Measurements from ENCODE around the gene SLC22A16. TPM values are rescaled to one million over a fixed set of nuclear protein-coding genes. Genes with fewer than 3 reads are reported as not detected.

The SLC22A16 gene
- total and polyA plus RNA-seq, 2 of the 13 experiments (the other 11 are each of a cell fraction or from before 2014, with no cell fraction given): 0.04 TPM; not detected in 1

DNA sequence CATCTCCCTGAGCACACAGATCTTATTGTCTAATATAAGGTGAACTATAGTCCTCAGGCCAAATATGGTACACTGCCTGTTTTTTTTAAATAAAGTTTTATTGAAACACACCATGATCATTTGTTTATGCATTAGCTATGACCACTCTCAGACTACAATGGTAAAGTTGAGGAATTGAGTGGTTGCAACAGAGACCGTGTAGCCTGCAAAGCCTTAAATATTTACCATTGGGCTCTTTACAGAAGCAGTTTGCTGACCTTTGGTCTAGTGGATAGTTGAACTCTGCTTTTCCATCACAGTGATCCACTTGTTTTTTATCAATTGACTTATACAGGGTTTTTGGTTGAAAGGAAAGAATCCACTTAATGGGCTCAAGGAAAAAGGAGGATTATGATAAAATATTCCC lies 91.0 kb downstream of the SLC22A16 start (continued):
- TF ChIP-seq KDM2A (CRISPR knock-in tag; IDR thresholded peaks at IDR 0.05; ENCODE audit: borderline replicate concordance, low read depth): no peak

DNA sequence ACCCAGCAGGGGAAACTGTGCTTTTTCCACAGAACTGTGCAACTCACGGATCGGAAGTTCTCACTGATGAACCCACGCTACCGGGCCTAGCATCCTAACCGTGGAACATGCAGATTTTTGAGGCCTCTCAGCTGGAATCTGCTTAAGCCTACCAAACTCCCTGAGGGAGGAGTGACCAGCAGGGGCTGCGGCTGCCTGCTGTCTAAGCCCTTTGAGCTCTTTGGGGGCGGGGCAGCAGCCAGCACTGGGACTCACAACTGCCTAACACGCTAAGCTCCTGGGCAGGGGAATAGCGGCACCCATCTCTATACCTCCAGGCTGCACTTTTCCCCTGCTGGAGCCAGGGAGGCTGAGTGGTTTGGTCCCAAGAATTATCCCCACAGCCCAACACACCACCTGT lies 97.9 kb downstream of the SLC22A16 start:
- Histone ChIP-seq H3K4me3 (replicated peaks in 1 of 3; ENCODE audit: insufficient read depth in 1 of 3, low read depth in 2 of 3, low read length in 3 of 3) (peak overlapping the region in 1 of 3 experiments; percentile 52; a peak in 1 of 6 replicates), H3K9me3 (ENCODE audit: low read length) (no peaks in the 10 kb centered on the region), H3K4me1 (ENCODE audit: insufficient read depth, low read length) (peaks cover 15% of the 10 kb centered on the region), H2AFZ (ENCODE audit: low read length) (no peak overlapping the region), H3K27me3 (ENCODE audit: control insufficient read depth in 1 of 2, insufficient read depth in 2 of 2, low read length in 2 of 2) (no peaks in the 10 kb centered on the region; a peak in 1 of 5 replicates), H3K9ac (ENCODE audit: insufficient read depth, low read depth, low read length) (no peak overlapping the region), H4K20me1 (ENCODE audit: insufficient read depth, low read length) (no peaks in the 10 kb centered on the region), H3K36me3 (replicated peaks in 1 of 2; ENCODE audit: control insufficient read depth in 1 of 2, insufficient read depth in 2 of 2, low read length in 2 of 2) (no peaks in the 10 kb centered on the region), H3K79me2 (ENCODE audit: insufficient read depth, low read length) (no peaks in the 10 kb centered on the region), H3K27ac (ENCODE audit: extremely low read length, insufficient read depth, low read length) (no peak overlapping the region), H3K4me2 (ENCODE audit: low read depth, low read length) (peak overlapping the region; percentile 74)
- no peak for FAIRE-seq
- peak; percentile 99 for ATAC-seq
- DNase-seq (ENCODE audit: low spot score): peak; percentile 66
- ChIA-PET POLR2A (no interaction called here), CTCF (ENCODE audit: low intra/inter-chr PET ratio, low total read pairs) (no interaction called here)
- intact Hi-C loops (cut with micrococcal nuclease; ENCODE audit: unreplicated experiment): no loop called here
- WGBS (ENCODE audit: low lambda C conversion rate): 7% methylated on average over 3 of the region's 9 CpGs
- in situ Hi-C loops (cut with HindIII; ENCODE audit: extremely low pct_ligation_motif_present, low pct_unique_long_range_greater_than_20kb): loop anchor here (25.0 kb wide), 1 partner anchor 841 kb away; no protein-coding TSS in a partner anchor
- no TSS peak for BruUV-seq (replicated peaks)
- no peak for TF ChIP-seq ZEB1 (IDR thresholded peaks at IDR 0.05; ENCODE audit: insufficient replicate concordance, low read depth)
- TF ChIP-seq, protein P1, sequence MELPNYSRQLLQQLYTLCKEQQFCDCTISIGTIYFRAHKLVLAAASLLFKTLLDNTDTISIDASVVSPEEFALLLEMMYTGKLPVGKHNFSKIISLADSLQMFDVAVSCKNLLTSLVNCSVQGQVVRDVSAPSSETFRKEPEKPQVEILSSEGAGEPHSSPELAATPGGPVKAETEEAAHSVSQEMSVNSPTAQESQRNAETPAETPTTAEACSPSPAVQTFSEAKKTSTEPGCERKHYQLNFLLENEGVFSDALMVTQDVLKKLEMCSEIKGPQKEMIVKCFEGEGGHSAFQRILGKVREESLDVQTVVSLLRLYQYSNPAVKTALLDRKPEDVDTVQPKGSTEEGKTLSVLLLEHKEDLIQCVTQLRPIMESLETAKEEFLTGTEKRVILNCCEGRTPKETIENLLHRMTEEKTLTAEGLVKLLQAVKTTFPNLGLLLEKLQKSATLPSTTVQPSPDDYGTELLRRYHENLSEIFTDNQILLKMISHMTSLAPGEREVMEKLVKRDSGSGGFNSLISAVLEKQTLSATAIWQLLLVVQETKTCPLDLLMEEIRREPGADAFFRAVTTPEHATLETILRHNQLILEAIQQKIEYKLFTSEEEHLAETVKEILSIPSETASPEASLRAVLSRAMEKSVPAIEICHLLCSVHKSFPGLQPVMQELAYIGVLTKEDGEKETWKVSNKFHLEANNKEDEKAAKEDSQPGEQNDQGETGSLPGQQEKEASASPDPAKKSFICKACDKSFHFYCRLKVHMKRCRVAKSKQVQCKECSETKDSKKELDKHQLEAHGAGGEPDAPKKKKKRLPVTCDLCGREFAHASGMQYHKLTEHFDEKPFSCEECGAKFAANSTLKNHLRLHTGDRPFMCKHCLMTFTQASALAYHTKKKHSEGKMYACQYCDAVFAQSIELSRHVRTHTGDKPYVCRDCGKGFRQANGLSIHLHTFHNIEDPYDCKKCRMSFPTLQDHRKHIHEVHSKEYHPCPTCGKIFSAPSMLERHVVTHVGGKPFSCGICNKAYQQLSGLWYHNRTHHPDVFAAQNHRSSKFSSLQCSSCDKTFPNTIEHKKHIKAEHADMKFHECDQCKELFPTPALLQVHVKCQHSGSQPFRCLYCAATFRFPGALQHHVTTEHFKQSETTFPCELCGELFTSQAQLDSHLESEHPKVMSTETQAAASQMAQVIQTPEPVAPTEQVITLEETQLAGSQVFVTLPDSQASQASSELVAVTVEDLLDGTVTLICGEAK (IDR thresholded peaks at IDR 0.05): no peak
- TF ChIP-seq, protein P1 (CRISPR knock-in tag; IDR thresholded peaks at IDR 0.05): peak; percentile 30; the same call in 1 of the 2 replicates
- TF ChIP-seq SMYD3 (CRISPR knock-in tag; IDR thresholded peaks at IDR 0.05): no peak
- 0 out of 2 replicates have a peak, but pooled peaks have one; percentile 32 for TF ChIP-seq FOXC1 (CRISPR knock-in tag; IDR thresholded peaks at IDR 0.05; ENCODE audit: borderline replicate concordance)
- no peak for TF ChIP-seq REPIN1 (CRISPR knock-in tag; IDR thresholded peaks at IDR 0.05; ENCODE audit: borderline replicate concordance, low read depth)
- TF ChIP-seq ZNF660 (CRISPR knock-in tag; IDR thresholded peaks at IDR 0.05; ENCODE audit: borderline replicate concordance, low read depth): no peak
- TF ChIP-seq, protein P2, sequence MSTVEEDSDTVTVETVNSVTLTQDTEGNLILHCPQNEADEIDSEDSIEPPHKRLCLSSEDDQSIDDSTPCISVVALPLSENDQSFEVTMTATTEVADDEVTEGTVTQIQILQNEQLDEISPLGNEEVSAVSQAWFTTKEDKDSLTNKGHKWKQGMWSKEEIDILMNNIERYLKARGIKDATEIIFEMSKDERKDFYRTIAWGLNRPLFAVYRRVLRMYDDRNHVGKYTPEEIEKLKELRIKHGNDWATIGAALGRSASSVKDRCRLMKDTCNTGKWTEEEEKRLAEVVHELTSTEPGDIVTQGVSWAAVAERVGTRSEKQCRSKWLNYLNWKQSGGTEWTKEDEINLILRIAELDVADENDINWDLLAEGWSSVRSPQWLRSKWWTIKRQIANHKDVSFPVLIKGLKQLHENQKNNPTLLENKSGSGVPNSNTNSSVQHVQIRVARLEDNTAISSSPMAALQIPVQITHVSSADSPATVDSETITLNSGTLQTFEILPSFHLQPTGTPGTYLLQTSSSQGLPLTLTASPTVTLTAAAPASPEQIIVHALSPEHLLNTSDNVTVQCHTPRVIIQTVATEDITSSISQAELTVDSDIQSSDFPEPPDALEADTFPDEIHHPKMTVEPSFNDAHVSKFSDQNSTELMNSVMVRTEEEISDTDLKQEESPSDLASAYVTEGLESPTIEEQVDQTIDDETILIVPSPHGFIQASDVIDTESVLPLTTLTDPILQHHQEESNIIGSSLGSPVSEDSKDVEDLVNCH (CRISPR knock-in tag; IDR thresholded peaks at IDR 0.05): no peak
- TF ChIP-seq TP53 (CRISPR knock-in tag; conservative IDR thresholded peaks at IDR 0.05): no peak
- TF ChIP-seq HNRNPL (IDR thresholded peaks at IDR 0.05; ENCODE audit: low read depth, low read length): no peak
- TF ChIP-seq NR2C2 (CRISPR knock-in tag; IDR thresholded peaks at IDR 0.05; ENCODE audit: borderline replicate concordance): no peak

All from HepG2 (cell line).